HEK293T (cell line): Measurements from ENCODE around the gene MRAS.

Experiments
- CTCF ChIA-PET: fragments of 350-600 bp; formaldehyde crosslinking; extraction: SDS; loops from one replicate; lab custom pipeline; 2021; ENCODE audit warnings: antibody characterized with exemption, inconsistent platforms; lab: Yijun Ruan, JAX
- POLR2A ChIA-PET: fragments of 350-600 bp; formaldehyde crosslinking; extraction: SDS; loops from one replicate; lab custom pipeline; 2020; ENCODE audit warnings: antibody characterized with exemption, inconsistent platforms; lab: Yijun Ruan, JAX
- DNase-seq: peaks from one replicate; pipeline ENCODE4 v3.0.0; 2012; ENCODE audit warnings: mixed read lengths; ENCODE audit errors: extremely low spot score
- ARNT ChIP-seq: fragments of 450-650 bp; IDR thresholded peaks from 2 replicates; pipeline ENCODE4 v1.6.1; 2017; ENCODE audit warnings: mild to moderate bottlenecking
- BHLHE40 ChIP-seq: fragments of 450-650 bp; IDR thresholded peaks from 2 replicates; pipeline ENCODE4 v1.6.1; 2016; ENCODE audit warnings: mild to moderate bottlenecking, moderate library complexity, borderline replicate concordance
- CTBP1 ChIP-seq: fragments of 450-650 bp; IDR thresholded peaks from 2 replicates; pipeline ENCODE4 v1.6.1; 2016; ENCODE audit warnings: borderline replicate concordance
- ELF4 ChIP-seq: fragments of 450-650 bp; IDR thresholded peaks from 2 replicates; pipeline ENCODE4 v1.6.1; 2017; ENCODE audit warnings: antibody characterized with exemption
- FOXA1 ChIP-seq: fragments of 450-650 bp; IDR thresholded peaks from 2 replicates; pipeline ENCODE4 v1.6.1; 2016; ENCODE audit warnings: mild to moderate bottlenecking
- FOXK2 ChIP-seq: fragments of 450-650 bp; IDR thresholded peaks from 2 replicates; pipeline ENCODE4 v1.6.1; 2016; ENCODE audit warnings: mild to moderate bottlenecking
- FOXM1 ChIP-seq: fragments of 450-650 bp; IDR thresholded peaks from 2 replicates; pipeline ENCODE4 v1.6.1; 2017; ENCODE audit warnings: mild to moderate bottlenecking, borderline replicate concordance
- HDGF ChIP-seq: fragments of 450-650 bp; IDR thresholded peaks from 2 replicates; pipeline ENCODE4 v1.6.1; 2017; ENCODE audit warnings: antibody characterized with exemption, borderline replicate concordance
- L3MBTL2 ChIP-seq: fragments of 450-650 bp; conservative IDR thresholded peaks from 2 replicates; pipeline ENCODE4 v1.6.1; 2016; ENCODE audit warnings: mild to moderate bottlenecking
- LEF1 ChIP-seq: fragments of 450-650 bp; IDR thresholded peaks from 2 replicates; pipeline ENCODE4 v1.6.1; 2017; ENCODE audit warnings: mild to moderate bottlenecking, borderline replicate concordance
- NFRKB ChIP-seq: fragments of 450-650 bp; IDR thresholded peaks from 2 replicates; pipeline ENCODE4 v1.6.1; 2016; ENCODE audit warnings: mild to moderate bottlenecking, moderate library complexity
- PKNOX1 ChIP-seq: fragments of 450-650 bp; IDR thresholded peaks from 2 replicates; pipeline ENCODE4 v1.6.1; 2016
- SP1 ChIP-seq: fragments of 450-650 bp; IDR thresholded peaks from 2 replicates; pipeline ENCODE4 v1.6.1; 2017
- SUZ12 ChIP-seq: fragments of 450-650 bp; IDR thresholded peaks from 2 replicates; pipeline ENCODE4 v1.6.1; 2016; ENCODE audit warnings: mild to moderate bottlenecking
- TARDBP ChIP-seq: fragments of 450-650 bp; IDR thresholded peaks from 2 replicates; pipeline ENCODE4 v1.6.1; 2016
- ZNF384 ChIP-seq: fragments of 450-650 bp; IDR thresholded peaks from 2 replicates; pipeline ENCODE4 v1.6.1; 2016

Gene MRAS

GRCh38 chr3:138442433-138442832, 94.1 kb downstream of the MRAS start:
- CTCF ChIA-PET: interaction anchor here (1.0 to 1.6 kb wide), 3 partner anchors 25 to 152 kb away, joined by 4 read pairs; partner anchors contain the start of gene CEP70
- peak; percentile 57 for DNase-seq
- POLR2A ChIA-PET: no interaction called here
- TF ChIP-seq PKNOX1: peak; percentile 62
- no peak for TF ChIP-seq FOXK2

GRCh38 chr3:138443091-138443490, 94.7 kb downstream of the MRAS start:
- DNase-seq: no peak
- CTCF ChIA-PET: interaction anchor here (1.0 to 1.6 kb wide), 2 partner anchors 26 to 151 kb away, joined by 4 read pairs; partner anchors contain the start of gene CEP70
- POLR2A ChIA-PET: no interaction called here
- no peak for TF ChIP-seq FOXK2
- no peak for TF ChIP-seq SP1
- TF ChIP-seq CTBP1: no peak
- TF ChIP-seq BHLHE40: no peak
- no peak for TF ChIP-seq L3MBTL2
- TF ChIP-seq SUZ12: no peak

- no peak for DNase-seq
- POLR2A ChIA-PET: no interaction called here
- TF ChIP-seq ELF4: no peak
- TF ChIP-seq HDGF: no peak
- no peak for TF ChIP-seq NFRKB
- TF ChIP-seq BHLHE40: no peak
- no peak for TF ChIP-seq FOXM1
- no peak for TF ChIP-seq L3MBTL2
- TF ChIP-seq SP1: no peak
- TF ChIP-seq FOXK2: no peak
- no peak for TF ChIP-seq CTBP1
- TF ChIP-seq ZNF384: no peak
- no peak for TF ChIP-seq SUZ12
- CTCF ChIA-PET: no interaction called here
Observed at GRCh38 chr3:138443521-138444503, 95.4 kb downstream of the MRAS start.

- TF ChIP-seq FOXM1 (no peak), HDGF (no peak), L3MBTL2 (no peak), FOXK2 (no peak), NFRKB (no peak), SP1 (no peak), CTBP1 (no peak), TARDBP (no peak), LEF1 (no peak), BHLHE40 (no peak), ZNF384 (no peak)
- ChIA-PET CTCF (interaction anchor here (0.8 kb wide), 1 partner anchor 34 kb away, joined by 3 read pairs; no protein-coding TSS in a partner anchor), POLR2A (no interaction called here)
- DNase-seq: no peak
Observed at GRCh38 chr3:138445236-138445635, 96.9 kb downstream of the MRAS start.

GRCh38 chr3:138445654-138446053, 97.3 kb downstream of the MRAS start:
- POLR2A ChIA-PET: no interaction called here
- CTCF ChIA-PET: no interaction called here
- TF ChIP-seq BHLHE40 (no peak), FOXK2 (no peak), FOXA1 (no peak), L3MBTL2 (no peak)
- DNase-seq: no peak

GRCh38 chr3:138448631-138449030, 100.3 kb downstream of the MRAS start:
- CTCF ChIA-PET: interaction anchor here (0.9 kb wide), 1 partner anchor 322 kb away, joined by 4 read pairs; no protein-coding TSS in a partner anchor
- POLR2A ChIA-PET: no interaction called here
- TF ChIP-seq SUZ12 (no peak), ARNT (no peak), ZNF384 (no peak), FOXA1 (no peak), LEF1 (no peak), PKNOX1 (no peak), FOXK2 (no peak), HDGF (no peak), FOXM1 (no peak), ELF4 (no peak), TARDBP (no peak), NFRKB (no peak), L3MBTL2 (no peak), SP1 (no peak), CTBP1 (no peak), BHLHE40 (no peak)
- DNase-seq: no peak

GRCh38 chr3:138449490-138449889, 101.1 kb downstream of the MRAS start:
- POLR2A ChIA-PET: interaction anchor here (0.6 kb wide), 1 partner anchor 395 kb away, joined by 3 read pairs; no protein-coding TSS in a partner anchor
- no peak for DNase-seq
- CTCF ChIA-PET: no interaction called here
- TF ChIP-seq PKNOX1 (no peak), TARDBP (no peak)
